ENCODE data around the gene CIITA.
A peak's percentile ranks its signal among the peaks of the same experiment; 100 is the strongest.
"Not testable (repeated sequence)": the region's sequence is repeated elsewhere in the genome, so short reads cannot be mapped to it uniquely, and the experiment has no call there.

CIITA gene

DNA sequence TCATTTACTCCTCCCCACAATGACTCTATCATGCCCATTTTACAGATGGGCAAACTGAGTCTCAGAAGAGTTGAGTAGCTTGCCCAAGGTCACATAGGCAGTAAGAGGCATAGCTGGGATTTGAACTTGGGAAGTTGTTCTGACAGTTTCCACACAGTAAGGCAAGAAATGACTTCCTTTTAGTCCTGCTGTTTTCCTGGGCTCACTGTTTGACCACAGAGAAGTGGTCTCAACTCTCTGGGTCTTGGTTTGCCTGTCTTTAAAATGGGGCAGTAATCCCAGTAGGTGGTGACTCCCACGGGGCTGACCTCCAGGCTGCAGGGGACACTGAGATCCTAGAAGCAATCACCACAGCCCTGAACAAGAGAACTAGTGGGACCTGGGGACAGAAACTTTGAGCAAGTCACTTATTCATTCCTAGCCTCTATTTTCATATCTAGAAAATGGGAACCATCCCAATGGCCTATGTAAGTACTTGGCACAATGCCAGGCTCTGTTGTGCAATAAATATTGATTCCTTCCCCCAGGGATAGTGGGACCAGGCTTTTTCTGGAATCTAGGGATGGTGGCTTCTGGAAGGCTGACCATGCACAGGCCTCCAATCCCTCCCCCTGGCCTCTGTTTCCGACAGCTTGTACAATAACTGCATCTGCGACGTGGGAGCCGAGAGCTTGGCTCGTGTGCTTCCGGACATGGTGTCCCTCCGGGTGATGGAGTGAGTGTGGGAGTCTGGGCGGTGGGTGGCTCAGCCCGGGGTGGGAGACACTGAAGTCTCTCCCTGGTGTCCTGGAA is 44.7 kb downstream of the CIITA start:
- DNase-seq (ENCODE audit: low spot score) = no peak

DNA sequence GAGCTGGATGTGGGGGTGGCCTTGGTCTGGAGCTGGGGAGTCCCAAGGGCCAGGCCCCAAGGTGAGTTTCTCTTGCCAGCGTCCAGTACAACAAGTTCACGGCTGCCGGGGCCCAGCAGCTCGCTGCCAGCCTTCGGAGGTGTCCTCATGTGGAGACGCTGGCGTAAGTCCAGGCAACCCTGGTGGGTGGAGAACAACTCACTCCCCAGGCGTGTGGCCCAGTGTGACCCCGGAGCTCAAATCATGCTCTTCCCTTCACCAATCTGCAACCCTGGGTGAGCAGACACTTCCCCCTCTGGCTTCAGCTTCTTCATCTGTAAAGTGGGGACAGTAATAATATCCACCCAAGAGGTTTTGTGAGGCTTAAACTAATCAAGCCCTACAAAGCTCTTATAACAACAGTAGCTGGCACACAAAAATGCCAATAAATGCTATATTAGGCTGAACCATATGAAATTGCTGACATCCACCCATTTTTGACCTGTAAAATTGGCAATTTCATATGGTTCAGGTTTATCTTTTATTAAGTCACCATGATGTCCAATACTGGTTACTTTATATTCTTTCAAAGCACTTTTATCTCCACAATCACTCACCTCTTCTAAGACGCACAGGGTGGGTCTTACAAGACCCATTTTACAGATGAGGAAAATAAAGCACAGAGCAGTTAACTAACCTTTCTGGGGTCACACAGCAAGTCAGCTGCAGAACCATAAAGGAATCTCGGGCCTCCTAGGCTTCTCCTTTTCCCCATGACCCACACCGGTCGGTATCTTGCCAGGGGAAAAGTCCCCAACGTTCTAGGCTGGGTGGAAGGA is 45.5 kb downstream of the CIITA start:
- no peak for DNase-seq (ENCODE audit: low spot score)

DNA sequence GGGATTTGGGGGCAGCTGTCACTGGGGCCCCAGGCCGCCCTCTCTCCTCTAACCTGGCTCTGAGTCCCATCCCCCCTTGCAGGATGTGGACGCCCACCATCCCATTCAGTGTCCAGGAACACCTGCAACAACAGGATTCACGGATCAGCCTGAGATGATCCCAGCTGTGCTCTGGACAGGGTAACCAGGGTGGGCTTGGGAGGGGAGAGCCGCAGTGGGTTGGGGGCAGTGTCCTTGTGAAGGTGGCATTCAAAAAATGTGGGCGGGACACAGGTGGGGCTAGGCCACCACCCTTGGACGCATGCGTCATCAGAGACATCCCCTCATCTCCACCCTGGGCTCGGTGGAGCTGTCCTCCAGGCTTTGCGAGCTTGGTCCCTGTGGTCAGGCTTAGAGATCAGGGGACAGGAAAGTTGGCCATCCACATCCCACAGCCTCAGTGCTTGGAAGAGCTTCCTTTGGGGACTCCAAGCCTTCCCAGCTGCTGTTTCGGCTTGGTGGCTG is 46.2 kb downstream of the CIITA start:
- DNase-seq (ENCODE audit: low spot score) = no peak

DNA sequence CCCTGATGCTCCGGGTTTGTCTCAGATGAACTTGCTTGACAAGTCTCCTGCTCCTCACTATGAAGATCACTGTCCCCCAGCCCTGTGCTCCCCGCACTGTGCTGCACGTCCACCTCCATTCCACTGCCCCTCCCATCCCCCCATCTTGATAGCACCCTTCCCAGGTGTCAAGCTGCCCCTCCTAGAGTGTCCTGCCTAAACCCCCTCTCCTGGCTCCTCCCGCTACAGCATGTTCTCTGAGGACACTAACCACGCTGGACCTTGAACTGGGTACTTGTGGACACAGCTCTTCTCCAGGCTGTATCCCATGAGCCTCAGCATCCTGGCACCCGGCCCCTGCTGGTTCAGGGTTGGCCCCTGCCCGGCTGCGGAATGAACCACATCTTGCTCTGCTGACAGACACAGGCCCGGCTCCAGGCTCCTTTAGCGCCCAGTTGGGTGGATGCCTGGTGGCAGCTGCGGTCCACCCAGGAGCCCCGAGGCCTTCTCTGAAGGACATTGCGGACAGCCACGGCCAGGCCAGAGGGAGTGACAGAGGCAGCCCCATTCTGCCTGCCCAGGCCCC is 46.7 kb downstream of the CIITA start:
- no peak for DNase-seq (ENCODE audit: low spot score)

DNA sequence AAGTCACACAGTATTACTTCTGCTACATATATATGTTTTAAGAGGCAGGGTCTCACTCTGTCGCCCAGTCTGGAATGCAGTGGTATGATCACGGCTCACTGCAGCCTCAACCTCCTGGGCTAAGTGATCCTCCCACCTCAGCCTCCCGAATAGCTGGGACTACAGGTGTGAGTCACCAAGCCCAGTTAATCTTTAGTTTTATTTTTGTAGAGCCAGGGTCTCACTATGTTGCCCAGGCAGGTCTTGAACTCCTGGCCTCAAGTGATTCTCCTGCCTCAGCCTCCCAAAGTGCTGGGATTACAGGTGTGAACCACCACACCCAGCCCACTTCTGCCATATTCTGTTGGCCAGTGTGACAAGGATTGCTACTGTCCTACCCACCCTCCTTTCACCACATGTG is 48.3 kb downstream of the CIITA start:
- not testable (repeated sequence) for DNase-seq (ENCODE audit: low spot score)

DNA sequence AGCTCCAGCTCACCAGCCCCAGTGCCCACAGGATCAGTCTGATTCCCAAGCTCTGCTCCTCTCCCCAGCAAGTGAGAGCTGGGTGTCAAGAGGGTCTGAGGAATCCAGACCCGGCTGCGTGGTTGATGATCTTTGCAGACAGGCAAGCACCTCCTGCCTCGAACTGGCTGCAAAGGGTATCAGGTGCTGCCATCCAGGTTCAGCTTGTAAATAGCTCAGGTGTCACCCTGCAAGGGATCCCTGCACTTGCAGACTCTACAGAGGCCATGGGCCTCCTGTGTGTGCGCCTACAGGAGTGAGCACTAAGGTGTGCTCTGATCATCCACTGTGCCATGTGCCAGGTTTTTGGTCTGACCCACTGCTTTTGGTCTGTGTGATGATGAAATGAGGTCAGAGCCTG is 49.1 kb downstream of the CIITA start:
- DNase-seq (ENCODE audit: low spot score) = no peak

DNA sequence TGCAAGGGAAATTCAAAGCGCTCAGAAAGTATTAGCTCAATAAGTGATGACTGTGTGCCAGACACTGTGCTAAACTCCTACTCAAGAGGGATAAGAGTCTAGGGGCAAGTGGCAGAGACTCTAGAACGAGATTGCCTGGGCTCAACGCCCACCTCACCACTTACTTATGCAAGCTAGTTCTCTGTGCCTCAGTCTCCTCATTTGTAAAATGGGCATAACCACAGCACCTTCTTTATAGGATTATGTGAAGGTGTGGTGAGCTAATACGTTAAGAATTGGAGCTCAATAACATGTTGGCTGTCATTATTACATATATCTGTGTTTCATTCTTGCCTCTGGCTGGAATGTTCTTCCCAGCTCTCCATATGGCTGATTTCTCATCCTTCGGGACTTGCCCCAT is 49.9 kb downstream of the CIITA start:
- DNase-seq (ENCODE audit: low spot score) = no peak

DNA sequence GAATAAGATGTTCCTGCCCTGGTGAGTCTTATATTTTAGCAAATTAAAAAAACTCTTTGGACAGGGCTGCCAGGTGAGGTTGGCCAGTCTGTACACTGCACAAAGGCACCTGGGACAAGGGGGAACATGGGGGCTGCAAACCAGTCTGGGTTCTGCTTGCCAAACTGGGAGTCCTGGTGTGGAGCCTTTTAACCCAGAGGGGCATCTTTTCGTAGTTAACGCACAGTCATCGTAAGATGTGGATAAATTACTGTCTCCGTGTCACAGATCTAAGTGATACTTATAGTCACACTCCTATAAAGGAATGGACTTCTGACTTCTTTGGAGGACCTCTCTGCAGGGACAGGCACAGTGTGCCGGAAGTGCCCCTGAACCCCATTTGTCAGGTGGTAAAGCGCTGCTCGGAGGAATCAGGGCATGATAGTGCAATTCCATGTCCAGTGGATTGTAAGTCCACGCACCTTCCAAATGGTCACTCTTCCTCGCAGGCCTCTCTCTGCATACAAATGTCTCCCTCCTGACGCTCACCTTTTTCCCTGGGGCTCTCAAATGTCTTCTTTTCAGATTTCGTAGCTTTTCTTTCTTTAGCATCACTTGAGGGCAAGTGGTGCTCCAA is 50.6 kb downstream of the CIITA start:
- DNase-seq (ENCODE audit: low spot score) = no peak

DNA sequence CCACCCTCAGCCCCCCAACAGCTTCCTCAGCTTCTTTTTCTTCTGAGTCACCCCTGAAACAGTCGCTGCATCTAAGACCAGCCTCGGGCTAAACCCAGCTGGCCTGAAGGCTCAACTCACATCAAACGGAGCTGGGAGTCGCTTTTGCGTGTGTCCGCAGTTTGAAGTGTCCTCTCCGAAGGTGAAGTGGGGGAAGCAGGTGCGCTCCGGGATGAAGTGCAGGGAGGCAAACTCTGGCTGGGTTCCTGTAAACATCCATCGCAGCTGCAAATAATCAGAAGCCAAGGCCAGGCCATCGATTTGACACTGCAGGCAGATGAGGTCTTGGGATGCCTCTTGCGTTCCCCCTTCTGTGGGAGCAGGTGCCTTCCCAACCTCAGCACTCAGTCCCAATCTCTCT is 52.1 kb downstream of the CIITA start:
- not testable (repeated sequence) for DNase-seq (ENCODE audit: low spot score)

DNA sequence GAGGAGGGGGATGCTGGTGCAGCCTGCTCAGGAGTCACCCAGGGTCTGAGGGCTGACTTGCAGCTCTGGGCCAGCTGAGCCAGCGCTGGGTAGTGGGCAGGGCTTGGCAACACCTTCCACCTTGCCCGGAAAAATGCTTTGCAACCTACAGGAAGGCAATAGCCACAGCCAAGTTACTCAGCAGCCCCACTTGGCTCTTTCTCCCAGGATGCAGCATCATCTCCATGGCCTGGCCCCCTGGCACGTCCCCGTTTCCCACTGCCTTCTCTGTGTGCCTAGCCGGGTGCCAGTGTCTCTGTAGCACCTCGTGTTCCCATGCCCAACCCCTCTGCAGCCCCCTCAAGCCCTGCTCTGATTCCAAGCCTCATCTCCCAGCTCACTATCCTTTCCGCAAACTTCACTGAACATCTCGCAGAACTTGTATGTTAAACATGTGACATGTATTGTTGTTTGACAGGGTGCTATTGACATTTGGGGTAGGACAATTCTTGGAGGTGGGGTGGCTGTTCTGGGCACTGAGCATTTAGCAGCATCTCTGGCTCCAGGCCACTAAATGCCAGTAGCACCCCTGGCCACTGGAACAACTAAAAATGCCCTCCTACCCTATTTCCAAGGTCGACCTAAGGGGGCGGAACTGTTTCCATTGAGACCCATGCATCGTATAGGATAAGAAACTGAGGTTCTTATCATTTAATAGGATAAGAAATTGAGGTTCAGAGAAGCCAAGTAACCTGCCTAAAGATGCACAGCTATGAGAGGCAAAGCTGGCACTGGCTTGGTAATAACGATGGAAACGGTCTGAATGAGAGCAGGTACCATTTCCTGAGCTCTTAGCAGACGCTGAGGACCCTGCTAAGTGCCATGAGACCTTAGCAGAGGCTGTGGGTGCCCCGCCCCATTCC is 53.1 kb downstream of the CIITA start:
- no peak for DNase-seq (ENCODE audit: low spot score)

DNA sequence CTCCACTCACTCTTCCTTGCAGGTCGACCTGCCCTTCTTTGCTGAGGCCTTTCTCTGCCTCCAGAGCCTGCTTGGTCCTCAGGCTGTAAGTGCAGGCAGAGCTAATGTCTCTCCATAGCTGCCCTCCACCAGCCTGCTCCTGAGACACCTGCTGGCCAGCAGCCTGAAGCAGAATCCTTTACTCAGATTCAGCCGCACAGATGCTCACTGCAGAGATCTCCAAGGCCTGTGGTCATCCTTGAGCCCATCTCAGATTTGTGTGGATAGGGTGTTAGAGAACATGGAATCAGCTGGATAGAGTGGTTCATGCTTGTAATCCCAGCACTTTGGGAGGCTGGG is 53.7 kb downstream of the CIITA start:
- no peak for DNase-seq (ENCODE audit: low spot score)

DNA sequence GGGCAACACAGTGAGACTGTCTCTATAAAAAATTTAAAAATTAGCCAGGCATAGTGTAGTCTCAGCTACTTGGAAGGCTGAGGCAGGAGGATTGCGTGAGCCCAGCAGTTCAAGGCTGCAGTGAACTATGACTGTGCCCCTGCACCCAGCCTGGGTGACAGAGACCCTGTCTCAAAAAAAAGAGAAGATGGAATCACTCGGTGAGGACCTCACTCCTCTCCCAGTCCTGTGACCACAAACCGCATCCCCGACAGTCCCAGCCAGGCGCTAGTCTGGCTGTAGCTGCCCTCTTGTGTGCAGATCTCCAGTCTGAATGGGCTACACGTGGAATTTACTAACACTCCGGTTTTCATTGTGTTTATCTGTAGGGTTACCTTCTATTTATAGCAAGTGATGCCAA is 54.1 kb downstream of the CIITA start:
- no peak for DNase-seq (ENCODE audit: low spot score)

DNA sequence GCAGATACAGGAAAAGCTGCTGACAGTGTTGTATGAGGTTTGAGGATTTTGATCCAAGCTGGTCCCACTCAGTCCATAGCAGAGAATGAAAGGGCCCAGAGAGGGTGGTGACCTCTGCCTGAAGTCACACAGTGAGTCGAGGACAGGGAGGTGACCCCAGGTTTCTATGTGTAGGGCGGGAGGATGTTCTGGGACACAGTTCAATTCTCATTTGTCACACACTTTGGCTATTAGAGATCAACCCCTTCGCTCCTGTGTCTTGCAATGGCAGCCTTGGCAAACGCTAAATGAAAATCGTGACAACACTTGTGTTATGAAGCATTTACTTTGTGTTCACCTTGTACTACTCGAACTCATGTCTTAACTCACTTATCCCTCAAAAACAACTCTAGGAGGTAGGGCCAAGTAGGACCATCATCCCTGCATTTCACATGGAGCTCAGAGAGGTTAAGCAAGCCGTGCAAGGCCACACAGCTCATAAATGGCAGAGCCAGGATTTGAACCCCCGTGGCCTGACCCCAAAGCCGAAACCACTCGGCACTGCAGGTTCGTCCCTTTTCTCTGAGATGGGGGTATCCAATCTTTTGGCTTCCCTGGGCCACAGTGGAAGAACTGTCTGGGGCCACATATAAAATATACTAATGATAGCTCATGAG is 55.1 kb downstream of the CIITA start:
- no peak for DNase-seq (ENCODE audit: low spot score)

DNA sequence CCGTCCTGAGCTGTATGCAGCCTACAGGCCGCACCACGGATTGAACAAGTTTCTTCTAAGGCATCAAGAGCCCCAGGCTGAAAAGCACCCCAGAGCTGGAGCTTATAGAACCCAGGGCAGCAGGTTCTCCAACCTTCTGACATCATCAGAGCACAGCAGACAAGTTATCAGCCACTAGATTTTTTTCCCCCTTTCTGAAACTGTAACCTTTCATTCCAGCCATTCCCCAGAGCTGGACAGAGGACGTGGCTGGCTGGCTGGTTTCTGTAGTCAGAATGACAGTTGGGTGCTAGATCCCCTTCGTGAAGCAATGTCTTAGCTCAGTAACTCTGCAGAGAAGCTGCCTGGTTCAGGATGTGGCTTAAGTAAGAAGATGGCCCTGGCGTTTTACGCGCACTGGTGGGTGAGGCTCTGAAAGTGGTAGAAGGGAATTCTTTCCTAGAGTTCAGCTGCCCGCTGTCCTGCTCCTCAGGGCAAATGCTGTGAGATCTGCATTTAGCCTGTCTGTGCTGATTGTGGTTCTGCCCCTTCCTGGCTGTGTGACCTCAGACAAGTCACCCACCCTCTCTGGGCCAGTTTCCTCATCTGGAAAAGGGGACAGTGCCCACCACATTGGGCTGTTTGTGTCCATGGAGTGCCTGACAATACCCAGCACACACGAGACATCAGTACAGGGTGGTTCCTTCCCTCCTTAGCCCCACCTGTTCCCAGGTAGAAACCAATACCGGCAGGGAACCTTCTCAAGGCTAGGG is 56.1 kb downstream of the CIITA start:
- DNase-seq (ENCODE audit: low spot score) = no peak

DNA sequence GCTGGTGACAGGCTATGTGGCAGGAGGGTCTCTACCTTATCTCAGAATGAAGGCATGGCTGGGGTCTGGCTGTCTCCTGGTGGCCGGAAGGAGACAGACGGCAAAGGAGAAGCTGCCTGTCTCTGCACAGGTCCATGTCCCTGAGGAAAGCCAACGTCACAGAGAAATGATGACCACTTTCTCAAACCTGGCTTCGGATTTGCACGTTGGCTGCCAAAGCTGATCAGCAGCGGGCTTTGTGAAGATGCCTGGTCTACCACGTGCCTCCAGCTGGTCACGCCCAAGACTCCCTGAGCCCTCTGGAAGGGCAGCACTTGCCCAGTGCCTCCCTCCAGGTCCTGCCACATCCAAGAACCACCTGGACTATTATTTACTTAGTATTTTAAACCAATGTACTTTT is 56.9 kb downstream of the CIITA start:
- no peak for DNase-seq (ENCODE audit: low spot score)

DNA sequence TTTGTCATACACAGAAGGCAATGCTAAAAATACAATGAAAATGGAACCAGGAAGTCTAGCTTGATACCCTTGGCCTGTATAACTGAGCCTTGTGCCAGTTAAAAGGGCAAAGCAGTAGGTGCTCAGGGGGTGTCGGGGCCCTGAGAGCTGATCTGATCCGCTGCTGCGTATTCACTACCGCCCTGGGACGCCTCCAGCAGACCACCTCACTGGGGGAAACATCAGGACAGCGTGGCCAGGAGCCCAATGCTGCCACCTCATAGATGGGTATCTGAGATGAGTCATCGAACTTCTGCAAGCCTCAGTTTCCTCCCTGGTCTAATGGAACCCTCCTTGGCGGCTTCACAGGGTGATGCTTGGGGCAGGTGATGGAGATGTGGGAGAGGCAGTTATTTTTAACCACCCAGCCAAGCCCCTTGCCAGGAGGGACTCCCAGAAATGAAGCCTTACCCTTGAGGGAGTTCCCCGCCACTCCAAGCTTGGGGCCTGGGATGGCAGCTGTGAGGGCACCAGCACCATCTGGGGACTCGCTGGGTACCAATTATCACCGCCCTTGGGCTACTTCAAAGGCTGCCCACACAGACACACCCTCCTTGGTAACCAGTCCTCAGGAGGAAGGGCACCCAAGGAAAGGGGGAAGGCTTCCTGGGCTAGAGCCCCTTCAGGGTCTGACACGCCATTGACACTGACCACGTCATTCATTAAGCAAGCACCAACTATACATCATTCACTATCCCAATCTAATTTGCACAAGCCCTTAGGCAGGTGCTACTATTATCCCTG is 57.5 kb downstream of the CIITA start:
- DNase-seq (ENCODE audit: low spot score) = no peak

DNA sequence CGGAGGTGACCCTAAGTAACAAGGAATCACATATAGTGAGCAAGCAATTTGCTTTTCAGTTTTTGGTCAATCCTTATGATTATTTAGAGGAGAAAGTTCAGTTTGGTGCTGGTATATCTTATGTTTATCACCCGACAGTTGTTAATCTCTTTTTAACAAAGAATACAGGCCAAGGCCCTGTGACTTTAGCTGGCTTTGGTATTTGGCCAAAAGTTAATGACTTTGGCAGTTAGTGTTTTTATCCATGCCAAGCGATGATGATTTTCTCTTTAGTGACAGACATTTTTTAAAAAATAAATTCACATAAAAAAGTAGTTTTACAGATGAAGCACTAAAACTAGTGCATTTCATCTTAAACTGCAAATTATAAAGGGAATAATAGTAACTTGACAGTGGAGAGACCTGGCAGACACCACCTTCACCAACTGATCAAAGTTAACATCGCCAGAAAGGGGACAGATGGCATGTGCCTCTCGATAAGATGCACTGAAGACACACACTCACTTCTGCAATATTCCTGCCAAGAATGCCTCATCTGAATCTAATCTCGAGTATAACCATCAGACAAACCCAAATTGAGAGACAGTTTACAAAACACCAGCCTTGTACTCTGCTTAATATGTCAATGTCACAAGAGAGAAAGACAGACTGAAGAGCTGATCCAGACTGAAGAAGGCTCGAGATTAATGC is 58.4 kb downstream of the CIITA start:
- DNase-seq (ENCODE audit: low spot score) = peak; percentile 73

DNA sequence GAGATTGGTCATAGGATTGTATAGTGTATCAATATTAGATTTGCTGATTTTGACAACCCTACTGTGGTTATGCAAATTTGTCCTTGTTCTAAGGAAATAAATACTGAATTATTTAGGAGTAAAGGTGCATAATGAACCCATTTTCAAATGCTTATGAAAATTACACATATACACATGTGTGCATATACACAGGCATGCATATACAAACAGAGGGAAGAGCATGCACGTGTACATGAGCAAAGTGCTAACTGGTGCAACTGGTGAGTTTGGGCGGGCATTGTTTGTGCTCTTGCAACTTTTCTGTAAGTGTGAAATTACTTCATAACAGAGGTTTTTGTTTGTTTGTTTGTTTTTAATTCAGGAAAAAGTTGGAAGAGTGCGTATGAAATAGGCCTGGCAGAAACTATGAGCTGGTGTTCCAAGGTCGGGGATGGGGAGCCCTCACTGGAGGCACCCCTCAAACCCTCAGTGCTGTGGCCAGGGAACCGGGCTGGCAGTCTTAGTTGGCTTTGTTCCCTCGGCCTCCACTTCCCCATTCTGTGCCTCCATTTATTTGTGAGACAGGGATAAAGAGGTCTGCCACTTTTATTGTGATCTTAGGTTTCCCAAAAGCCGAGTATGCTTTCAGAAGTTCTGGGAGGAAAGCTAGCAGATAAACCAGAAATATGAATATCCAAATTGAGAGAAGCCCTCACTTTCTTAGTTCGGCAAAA is 59.4 kb downstream of the CIITA start:
- no peak for DNase-seq (ENCODE audit: low spot score)

Data from hematopoietic multipotent progenitor cell treated with erythropoietin and hydrocortisone succinate and interleukin-3 and kit ligand, for 15 days (in vitro differentiated cells).